ENCODE results near the gene CS. TPM values are rescaled to one million over a fixed set of nuclear protein-coding genes. Genes with fewer than 3 reads are reported as not detected.

Gene CS
- total RNA-seq, 2 donors from 2014 or later = 230 to 363 TPM

- no peaks in the 10 kb centered on the region for H3K36me3 Mint-ChIP-seq (ENCODE audit: low read depth)
- H3K4me1 Mint-ChIP-seq = no peaks in the 10 kb centered on the region
- H3K9me3 Mint-ChIP-seq = no peaks in the 10 kb centered on the region
These were observed 65.2 kb downstream of the CS start for GRCh38 chr12:56234746-56235436.

GRCh38 chr12:56231184-56231582, 68.9 kb downstream of the CS start:
- Mint-ChIP-seq H3K9me3 (no peaks in the 10 kb centered on the region), H3K36me3 (ENCODE audit: low read depth) (peaks cover 18% of the 10 kb centered on the region), H3K27ac (no peak overlapping the region), H3K27me3 (no peaks in the 10 kb centered on the region), H3K4me3 (no peak overlapping the region), H3K4me1 (no peaks in the 10 kb centered on the region)
- no peak for ATAC-seq (replicated peaks)

More at GRCh38 chr12:56234746-56235436, 65.2 kb downstream of the CS start:
- no peaks in the 10 kb centered on the region for H3K27me3 Mint-ChIP-seq
- no peak for ATAC-seq (replicated peaks)
- no peak overlapping the region for H3K4me3 Mint-ChIP-seq
- H3K27ac Mint-ChIP-seq = no peak overlapping the region

GRCh38 chr12:56230432-56231183, 69.5 kb downstream of the CS start:
- Mint-ChIP-seq H3K4me3 (no peak overlapping the region), H3K27ac (no peak overlapping the region), H3K27me3 (no peaks in the 10 kb centered on the region), H3K4me1 (peaks cover 1% of the 10 kb centered on the region), H3K9me3 (no peaks in the 10 kb centered on the region), H3K36me3 (ENCODE audit: low read depth) (peaks cover 24% of the 10 kb centered on the region)
- ATAC-seq (replicated peaks) = no peak

DNA sequence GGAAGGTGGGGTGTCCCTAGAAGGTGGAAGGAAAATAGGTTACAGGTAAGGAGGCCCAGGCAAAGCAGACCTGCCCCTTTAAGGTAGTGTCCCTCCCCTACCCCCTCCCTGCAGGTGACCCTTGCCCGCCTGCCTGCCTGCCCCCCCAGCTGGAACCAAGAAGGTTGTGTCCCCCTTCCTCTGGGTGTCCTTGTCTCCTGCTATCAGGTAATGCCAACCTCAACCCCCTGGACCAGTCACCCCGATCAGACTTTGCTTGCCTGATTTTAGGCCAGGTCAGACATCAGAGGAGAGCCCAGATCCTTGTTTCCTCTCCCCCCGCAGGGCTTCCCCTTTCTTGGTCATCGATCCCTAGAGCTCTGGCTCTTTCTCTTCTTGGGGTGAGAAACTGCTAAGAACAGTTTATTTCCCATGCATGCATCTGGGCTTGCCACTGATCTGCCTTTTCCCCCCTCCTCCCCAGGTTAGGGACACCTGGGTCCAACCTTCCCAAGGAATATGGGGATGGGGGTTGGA, 70.2 kb downstream of the CS start, which contains the start of gene SLC39A5:
SLC39A5 (plus strand) TSS at position 136 of the 516 bp plus-strand sequence. CDS start 1,224 bp downstream, outside the sequence.
- Mint-ChIP-seq H3K4me3 (no peak within 1 kb of the TSS), H3K9me3 (no peaks in the 10 kb centered on the region), H3K4me1 (peaks cover 8% of the 10 kb centered on the region), H3K27ac (no peak within 1 kb of the TSS), H3K36me3 (ENCODE audit: low read depth) (peaks cover 31% of the 10 kb centered on the region), H3K27me3 (no peaks in the 10 kb centered on the region)
- no peak for ATAC-seq (replicated peaks)

DNA sequence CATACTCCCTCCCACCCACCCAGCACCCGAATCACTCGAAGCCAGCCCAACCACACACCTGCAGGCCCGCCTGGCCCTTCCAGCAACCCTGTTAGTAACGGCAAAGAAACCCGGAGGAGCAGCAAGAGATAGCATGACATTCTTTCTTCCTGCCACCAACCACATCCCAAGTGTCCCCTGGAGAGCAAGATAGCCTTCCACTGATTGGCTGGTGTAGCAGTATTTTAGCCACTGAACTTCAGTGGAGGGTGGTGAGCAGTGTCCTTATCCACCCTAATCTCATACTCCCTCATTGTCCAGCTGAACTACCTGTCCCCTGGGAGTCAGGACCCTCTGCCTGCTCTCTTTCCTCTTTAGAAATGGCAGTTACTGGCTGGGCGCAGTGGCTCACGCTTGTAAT, 71.0 kb downstream of the CS start:
- Mint-ChIP-seq H3K4me3 (no peak overlapping the region), H3K27ac (no peak overlapping the region), H3K9me3 (no peaks in the 10 kb centered on the region), H3K4me1 (peaks cover 12% of the 10 kb centered on the region), H3K36me3 (ENCODE audit: low read depth) (peaks cover 36% of the 10 kb centered on the region), H3K27me3 (no peaks in the 10 kb centered on the region)
- no peak for ATAC-seq (replicated peaks)

GRCh38 chr12:56224954-56225353, 75.2 kb downstream of the CS start:
- Mint-ChIP-seq H3K27ac (peak overlapping the region; percentile 89), H3K9me3 (no peaks in the 10 kb centered on the region), H3K36me3 (ENCODE audit: low read depth) (peaks cover 47% of the 10 kb centered on the region), H3K27me3 (no peaks in the 10 kb centered on the region), H3K4me1 (peaks cover 23% of the 10 kb centered on the region), H3K4me3 (peak overlapping the region; percentile 100)
- ATAC-seq (replicated peaks) = no peak

GRCh38 chr12:56224102-56224701, 75.9 kb downstream of the CS start, which contains the start of gene NABP2:
TSS of gene NABP2 (plus strand) at chr12:56224342. CDS start at chr12:56224857, 515 bp downstream.
- peak; percentile 90 for ATAC-seq (replicated peaks)
- peaks cover 23% of the 10 kb centered on the region for H3K4me1 Mint-ChIP-seq
- peak within 1 kb of the TSS; percentile 89 for H3K27ac Mint-ChIP-seq
- H3K36me3 Mint-ChIP-seq (ENCODE audit: low read depth) = peaks cover 45% of the 10 kb centered on the region
- no peaks in the 10 kb centered on the region for H3K27me3 Mint-ChIP-seq
- H3K4me3 Mint-ChIP-seq = peak within 1 kb of the TSS; percentile 100
- no peaks in the 10 kb centered on the region for H3K9me3 Mint-ChIP-seq

GRCh38 chr12:56223571-56224101, 76.5 kb downstream of the CS start:
- H3K4me3 Mint-ChIP-seq = peak overlapping the region; percentile 100
- no peak for ATAC-seq (replicated peaks)
- H3K27ac Mint-ChIP-seq = peak overlapping the region; percentile 89
- peaks cover 43% of the 10 kb centered on the region for H3K36me3 Mint-ChIP-seq (ENCODE audit: low read depth)
- no peaks in the 10 kb centered on the region for H3K9me3 Mint-ChIP-seq
- H3K4me1 Mint-ChIP-seq = peaks cover 23% of the 10 kb centered on the region
- no peaks in the 10 kb centered on the region for H3K27me3 Mint-ChIP-seq

GRCh38 chr12:56222531-56222895, 77.6 kb downstream of the CS start:
- no peak for ATAC-seq (replicated peaks)
- no peaks in the 10 kb centered on the region for H3K27me3 Mint-ChIP-seq
- peak overlapping the region; percentile 100 for H3K4me3 Mint-ChIP-seq
- H3K4me1 Mint-ChIP-seq = peaks cover 23% of the 10 kb centered on the region
- H3K36me3 Mint-ChIP-seq (ENCODE audit: low read depth) = peaks cover 42% of the 10 kb centered on the region
- H3K27ac Mint-ChIP-seq = peak overlapping the region; percentile 99
- H3K9me3 Mint-ChIP-seq = no peaks in the 10 kb centered on the region

GRCh38 chr12:56221757-56222530, 78.2 kb downstream of the CS start, which contains the start of gene RNF41:
TSS of gene RNF41 (minus strand) at chr12:56221922. CDS start at chr12:56214047, 7,875 bp downstream.
- H3K4me1 Mint-ChIP-seq = peaks cover 23% of the 10 kb centered on the region
- peak; percentile 88 for ATAC-seq (replicated peaks)
- H3K27me3 Mint-ChIP-seq = no peaks in the 10 kb centered on the region
- peak within 1 kb of the TSS; percentile 100 for H3K4me3 Mint-ChIP-seq
- H3K27ac Mint-ChIP-seq = peak within 1 kb of the TSS; percentile 99
- no peaks in the 10 kb centered on the region for H3K9me3 Mint-ChIP-seq
- peaks cover 36% of the 10 kb centered on the region for H3K36me3 Mint-ChIP-seq (ENCODE audit: low read depth)

Other genes with a start within 250 kb of the CS start
- gene ERBB3, start 220.2 kb downstream of the CS start, total RNA-seq = under 1 TPM; 0.56 to 0.64 TPM
- gene PA2G4, start 195.8 kb downstream of the CS start, total RNA-seq = 100 to 1,000 TPM; 213 to 427 TPM
- gene RPL41, start 183.7 kb downstream of the CS start, total RNA-seq = 1,000 to 10,000 TPM; 4,564 to 4,582 TPM
- 1 to 10 TPM; 7.8 to 8.0 TPM for gene ZC3H10, start 182.1 kb downstream of the CS start, total RNA-seq
- gene ESYT1, start 172.1 kb downstream of the CS start, total RNA-seq = 100 to 1,000 TPM; 234 to 236 TPM
- 100 to 1,000 TPM in 1 of 2 donors, 10 to 100 TPM in 1; 96.9 to 114 TPM for gene MYL6B, start 147.7 kb downstream of the CS start, total RNA-seq
- gene MYL6, start 142.0 kb downstream of the CS start, total RNA-seq = 1,000 to 10,000 TPM in 1 of 2 donors, 100 to 1,000 TPM in 1; 974 to 1,528 TPM
- gene SMARCC2, start 110.8 kb downstream of the CS start, total RNA-seq = 100 to 1,000 TPM; 104 to 114 TPM
- gene RNF41, start 78.4 kb downstream of the CS start, total RNA-seq = 10 to 100 TPM; 31.4 to 33.0 TPM
- 10 to 100 TPM; 61.0 to 96.6 TPM for gene NABP2, start 76.0 kb downstream of the CS start, total RNA-seq
- gene SLC39A5, start 70.3 kb downstream of the CS start, total RNA-seq = under 1 TPM in 1 of 2 donors, not detected in 1; 0.41 TPM
- 10 to 100 TPM; 31.1 to 43.0 TPM for gene ANKRD52, start 41.9 kb downstream of the CS start, total RNA-seq
- 1 to 10 TPM; 5.3 to 9.7 TPM for gene COQ10A, start 33.4 kb downstream of the CS start, total RNA-seq
- gene CNPY2, start 15.7 kb upstream of the CS start, total RNA-seq = 100 to 1,000 TPM in 1 of 2 donors, 10 to 100 TPM in 1; 86.5 to 165 TPM
- gene PAN2, start 33.7 kb upstream of the CS start, total RNA-seq = 10 to 100 TPM; 24.4 to 74.5 TPM
- 10 to 100 TPM in 1 of 2 donors, 1 to 10 TPM in 1; 9.8 to 67.1 TPM for gene IL23A, start 38.6 kb upstream of the CS start, total RNA-seq
- 100 to 1,000 TPM in 1 of 2 donors, 10 to 100 TPM in 1; 85.0 to 144 TPM for gene STAT2, start 59.8 kb upstream of the CS start, total RNA-seq
- gene APOF, start 62.5 kb upstream of the CS start, total RNA-seq = not detected
- gene TIMELESS, start 149.1 kb upstream of the CS start, total RNA-seq = 10 to 100 TPM; 36.6 to 57.4 TPM
- gene MIP, start 154.3 kb upstream of the CS start, total RNA-seq = not detected
- gene SPRYD4, start 168.2 kb upstream of the CS start, total RNA-seq = 1 to 10 TPM; 3.9 to 4.2 TPM
- gene GLS2, start 187.8 kb upstream of the CS start, total RNA-seq = 1 to 10 TPM; 1.3 to 4.7 TPM
- gene RBMS2, start 221.5 kb upstream of the CS start, total RNA-seq = 1 to 10 TPM; 1.1 to 2.3 TPM

All from activated T-helper 17 cell treated with anti-CD3 and anti-CD28 coated beads, Interleukin-2, amount 50 U/mL, for 72 hours (primary cell).